ENCODE data around the gene ROGDI.

Gene ROGDI

GRCh38 chr16:4801962-4802658 is at the start of gene ROGDI:
TSS of gene ROGDI (minus strand) at chr16:4802633. CDS start at chr16:4802571, 62 bp downstream.
- DNase-seq, result peak; percentile 62

- no peak for DNase-seq
These were observed 47.8 kb upstream of the ROGDI start for GRCh38 chr16:4850211-4850610.

- peak; percentile 11 for DNase-seq
These were observed 45.5 kb upstream of the ROGDI start for GRCh38 chr16:4847774-4848587.

- DNase-seq, result peak; percentile 92
These were observed 44.7 kb upstream of the ROGDI start, which contains the start of the genes GLYR1 and UBN1 for GRCh38 chr16:4846901-4847773. TSS of gene GLYR1 (minus strand) at chr16:4847288. CDS start at chr16:4847265, 23 bp downstream. TSS of gene UBN1 (plus strand) at chr16:4847481. CDS start at chr16:4852918, 5,437 bp downstream.

- DNase-seq, result no peak
These were observed 44.1 kb upstream of the ROGDI start for GRCh38 chr16:4846503-4846900.

- no peak for DNase-seq
These were observed 38.6 kb upstream of the ROGDI start for GRCh38 chr16:4840984-4841383.

- DNase-seq, result no peak
These were observed 37.5 kb upstream of the ROGDI start for GRCh38 chr16:4839942-4840341.

GRCh38 chr16:4837733-4838501 is 35.5 kb upstream of the ROGDI start:
- DNase-seq, result no peak

GRCh38 chr16:4836727-4837126 is 34.3 kb upstream of the ROGDI start:
- DNase-seq, result no peak

GRCh38 chr16:4833584-4833983 is 31.2 kb upstream of the ROGDI start:
- no peak for DNase-seq

GRCh38 chr16:4832698-4833343 is 30.4 kb upstream of the ROGDI start:
- no peak for DNase-seq

GRCh38 chr16:4831616-4832015 is 29.2 kb upstream of the ROGDI start:
- no peak for DNase-seq

- DNase-seq, result no peak
These were observed 28.0 kb upstream of the ROGDI start for GRCh38 chr16:4830408-4830807.

- no peak for DNase-seq
These were observed 26.3 kb upstream of the ROGDI start for GRCh38 chr16:4828567-4829321.

- DNase-seq, result no peak
These were observed 24.5 kb upstream of the ROGDI start for GRCh38 chr16:4826980-4827379.

GRCh38 chr16:4826526-4826925 is 24.1 kb upstream of the ROGDI start:
- DNase-seq, result no peak

- DNase-seq, result no peak
These were observed 22.8 kb upstream of the ROGDI start for GRCh38 chr16:4825196-4825595.

GRCh38 chr16:4820652-4821051 is 18.2 kb upstream of the ROGDI start:
- no peak for DNase-seq

GRCh38 chr16:4814542-4815173 is 12.2 kb upstream of the ROGDI start:
- DNase-seq, result no peak

- no peak for DNase-seq
These were observed 11.6 kb upstream of the ROGDI start for GRCh38 chr16:4814046-4814445.
